ENCODE data around the gene CFDP1. TPM values are rescaled to one million over a fixed set of nuclear protein-coding genes. Genes with fewer than 3 reads are reported as not detected.

The CFDP1 gene
- total and polyA plus RNA-seq, 2 of the 13 experiments (the other 11 are each of a cell fraction or from before 2014, with no cell fraction given), result 78.6 to 153 TPM

DNA sequence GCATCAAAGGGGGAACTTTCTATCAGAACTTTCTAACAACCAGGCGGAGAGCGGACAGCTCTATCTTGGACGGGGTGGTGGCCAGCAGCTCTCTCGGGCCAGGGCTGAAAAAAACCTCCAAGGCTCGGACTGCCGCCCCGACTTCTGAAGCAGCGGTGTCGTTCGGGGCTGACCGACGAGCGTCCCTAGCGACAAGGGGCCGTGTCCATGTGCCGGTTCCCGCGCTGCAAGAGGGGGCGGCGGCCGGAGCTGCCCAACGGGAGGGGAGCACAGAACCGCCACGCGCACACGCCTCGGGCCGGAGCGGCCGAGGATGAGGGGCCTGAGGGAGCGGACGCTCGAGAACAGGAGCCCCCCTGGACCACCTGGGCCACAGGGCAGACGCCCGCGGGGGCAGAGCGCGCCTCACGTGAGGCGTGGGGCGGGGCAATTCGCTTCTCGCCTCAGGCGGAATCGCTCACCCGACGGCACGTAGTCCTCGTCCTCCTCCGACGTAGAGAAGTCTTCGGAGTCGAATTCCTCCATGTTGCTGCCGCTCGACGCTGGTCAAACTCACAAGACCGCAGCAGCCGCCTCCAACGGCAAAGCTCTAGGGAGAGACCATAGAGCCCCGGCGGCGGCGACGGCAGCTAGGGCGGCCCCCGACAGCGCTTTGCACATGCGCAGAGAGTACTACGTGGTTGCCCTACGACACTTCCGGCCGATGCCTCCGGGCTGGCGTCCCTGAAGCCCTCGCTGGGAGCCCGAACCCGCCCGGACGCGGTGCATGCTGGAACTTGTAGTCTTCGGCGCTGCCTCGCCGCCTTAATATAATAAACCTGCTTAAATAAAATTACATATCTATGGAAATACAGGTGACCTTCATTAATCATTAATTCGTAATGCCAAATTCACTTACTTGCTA, at the start of gene CFDP1 (continued):
- TF ChIP-seq ZNF614 (CRISPR knock-in tag; IDR thresholded peaks at IDR 0.05; ENCODE audit: borderline replicate concordance), result peak; percentile 45; the same call in 1 of the 2 replicates
- peak; percentile 78 for TF ChIP-seq JUN (CRISPR knock-in tag; IDR thresholded peaks at IDR 0.05)
- TF ChIP-seq ZNF598 (CRISPR knock-in tag; IDR thresholded peaks at IDR 0.05; ENCODE audit: borderline replicate concordance), result peak; percentile 93; the same call in 1 of the 2 replicates
- TF ChIP-seq, protein P1, sequence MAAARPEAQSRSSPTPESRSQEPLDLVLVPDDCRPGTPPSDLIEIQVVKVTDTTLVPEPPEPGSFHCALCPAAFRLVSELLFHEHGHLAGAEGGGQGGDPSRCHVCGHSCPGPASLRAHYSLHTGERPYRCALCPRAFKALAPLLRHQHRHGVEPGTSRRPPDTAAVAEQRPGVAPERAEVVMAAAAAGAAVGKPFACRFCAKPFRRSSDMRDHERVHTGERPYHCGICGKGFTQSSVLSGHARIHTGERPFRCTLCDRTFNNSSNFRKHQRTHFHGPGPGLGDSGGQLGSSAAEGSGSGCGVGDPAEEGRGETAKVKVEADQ (CRISPR knock-in tag; IDR thresholded peaks at IDR 0.05; ENCODE audit: borderline replicate concordance), result peak; percentile 84
- peak; percentile 86; the same call in 1 of the 2 replicates for TF ChIP-seq ZNF253 (CRISPR knock-in tag; IDR thresholded peaks at IDR 0.05; ENCODE audit: borderline replicate concordance)
- TF ChIP-seq IRF1 (CRISPR knock-in tag; IDR thresholded peaks at IDR 0.05; ENCODE audit: low read depth), result peak; percentile 96
- TF ChIP-seq ZNF597 (CRISPR knock-in tag; IDR thresholded peaks at IDR 0.05), result no peak
- TF ChIP-seq SALL2 (CRISPR knock-in tag; IDR thresholded peaks at IDR 0.05), result peak; percentile 48
- TF ChIP-seq ZNF343 (CRISPR knock-in tag; IDR thresholded peaks at IDR 0.05), result peak; percentile 94
- peak in 1 of 2 experiments; percentile 55; a peak in 1 of 4 replicates for TF ChIP-seq ATF4 (CRISPR knock-in tag; IDR thresholded peaks at IDR 0.05)
- TF ChIP-seq ATF3 (CRISPR knock-in tag; IDR thresholded peaks at IDR 0.05), result no peak; the same call in 1 of the 2 replicates
- no peak for TF ChIP-seq SKI (IDR thresholded peaks at IDR 0.05; ENCODE audit: partially characterized antibody)
- peak; percentile 97 for TF ChIP-seq ZNF333 (CRISPR knock-in tag; IDR thresholded peaks at IDR 0.05; ENCODE audit: borderline replicate concordance)
- peak; percentile 65 for TF ChIP-seq AGO1 (IDR thresholded peaks at IDR 0.05; ENCODE audit: low read depth, low read length, poor library complexity, severe bottlenecking)
- peak; percentile 98 for TF ChIP-seq ATF7-NPFF (CRISPR knock-in tag; IDR thresholded peaks at IDR 0.05; ENCODE audit: low read depth)
- TF ChIP-seq, protein P2, sequence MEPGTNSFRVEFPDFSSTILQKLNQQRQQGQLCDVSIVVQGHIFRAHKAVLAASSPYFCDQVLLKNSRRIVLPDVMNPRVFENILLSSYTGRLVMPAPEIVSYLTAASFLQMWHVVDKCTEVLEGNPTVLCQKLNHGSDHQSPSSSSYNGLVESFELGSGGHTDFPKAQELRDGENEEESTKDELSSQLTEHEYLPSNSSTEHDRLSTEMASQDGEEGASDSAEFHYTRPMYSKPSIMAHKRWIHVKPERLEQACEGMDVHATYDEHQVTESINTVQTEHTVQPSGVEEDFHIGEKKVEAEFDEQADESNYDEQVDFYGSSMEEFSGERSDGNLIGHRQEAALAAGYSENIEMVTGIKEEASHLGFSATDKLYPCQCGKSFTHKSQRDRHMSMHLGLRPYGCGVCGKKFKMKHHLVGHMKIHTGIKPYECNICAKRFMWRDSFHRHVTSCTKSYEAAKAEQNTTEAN (CRISPR knock-in tag; conservative IDR thresholded peaks at IDR 0.05), result peak; percentile 91
- no peak for TF ChIP-seq CHD4 (IDR thresholded peaks at IDR 0.05; ENCODE audit: borderline replicate concordance, low read length)
- TF ChIP-seq MBD4 (IDR thresholded peaks at IDR 0.05; ENCODE audit: borderline replicate concordance, low read length), result no peak
- peak; percentile 75; the same call in 1 of the 2 replicates for TF ChIP-seq RFXAP (CRISPR knock-in tag; IDR thresholded peaks at IDR 0.05; ENCODE audit: borderline replicate concordance)
- TF ChIP-seq KLF16 (CRISPR knock-in tag; IDR thresholded peaks at IDR 0.05), result peak; percentile 85 to 99

All from HepG2 (cell line).